ENCODE measurements around the gene CFAP299.

The CFAP299 gene

GRCh38 chr4:80498725-80499124, 163.2 kb downstream of the CFAP299 start:
- no peak for TF ChIP-seq POLR2A (IDR thresholded peaks at IDR 0.05; ENCODE audit: low read depth, low read length)
- DNase-seq (ENCODE audit: insufficient read length, low spot score) (no peak), FAIRE-seq (no peak)

- no peak for TF ChIP-seq POLR2A (IDR thresholded peaks at IDR 0.05; ENCODE audit: low read depth, low read length)
- FAIRE-seq: no peak
Measured at GRCh38 chr4:80500613-80501012, 165.1 kb downstream of the CFAP299 start.

GRCh38 chr4:80507077-80507476, 171.5 kb downstream of the CFAP299 start:
- DNase-seq (ENCODE audit: insufficient read length, low spot score): no peak
- TF ChIP-seq POLR2A (IDR thresholded peaks at IDR 0.05; ENCODE audit: low read depth, low read length): no peak
- FAIRE-seq: no peak

More at GRCh38 chr4:80500613-80501012, 165.1 kb downstream of the CFAP299 start:
- DNase-seq (ENCODE audit: insufficient read length, low spot score): no peak

- no peak for TF ChIP-seq POLR2A (IDR thresholded peaks at IDR 0.05; ENCODE audit: low read depth, low read length)
- DNase-seq (ENCODE audit: insufficient read length, low spot score) (no peak), FAIRE-seq (no peak)
Measured at GRCh38 chr4:80507507-80507906, 172.0 kb downstream of the CFAP299 start.

GRCh38 chr4:80515496-80515895, 180.0 kb downstream of the CFAP299 start:
- FAIRE-seq (no peak), DNase-seq (ENCODE audit: insufficient read length, low spot score) (no peak)
- TF ChIP-seq POLR2A (IDR thresholded peaks at IDR 0.05; ENCODE audit: low read depth, low read length): no peak

- DNase-seq (ENCODE audit: insufficient read length, low spot score): no peak
- TF ChIP-seq POLR2A (IDR thresholded peaks at IDR 0.05; ENCODE audit: low read depth, low read length): no peak
- FAIRE-seq: no peak
Measured at GRCh38 chr4:80521438-80521837, 185.9 kb downstream of the CFAP299 start.

GRCh38 chr4:80526697-80527096, 191.2 kb downstream of the CFAP299 start:
- no peak for FAIRE-seq
- TF ChIP-seq POLR2A (IDR thresholded peaks at IDR 0.05; ENCODE audit: low read depth, low read length): no peak
- DNase-seq (ENCODE audit: insufficient read length, low spot score): no peak

GRCh38 chr4:80529026-80529425, 193.5 kb downstream of the CFAP299 start:
- DNase-seq (ENCODE audit: insufficient read length, low spot score): no peak
- TF ChIP-seq POLR2A (IDR thresholded peaks at IDR 0.05; ENCODE audit: low read depth, low read length): no peak
- FAIRE-seq: no peak

GRCh38 chr4:80532674-80533333, 197.3 kb downstream of the CFAP299 start:
- TF ChIP-seq POLR2A (IDR thresholded peaks at IDR 0.05; ENCODE audit: low read depth, low read length): no peak
- DNase-seq (ENCODE audit: insufficient read length, low spot score): no peak
- FAIRE-seq: no peak

- TF ChIP-seq POLR2A (IDR thresholded peaks at IDR 0.05; ENCODE audit: low read depth, low read length): no peak
- FAIRE-seq: no peak
- DNase-seq (ENCODE audit: insufficient read length, low spot score): no peak
Measured at GRCh38 chr4:80535551-80535950, 200.0 kb downstream of the CFAP299 start.

GRCh38 chr4:80538276-80538926, 202.9 kb downstream of the CFAP299 start:
- no peak for TF ChIP-seq POLR2A (IDR thresholded peaks at IDR 0.05; ENCODE audit: low read depth, low read length)
- DNase-seq (ENCODE audit: insufficient read length, low spot score): no peak
- FAIRE-seq: peak; percentile 27

GRCh38 chr4:80539190-80539589, 203.7 kb downstream of the CFAP299 start:
- no peak for FAIRE-seq
- TF ChIP-seq POLR2A (IDR thresholded peaks at IDR 0.05; ENCODE audit: low read depth, low read length): no peak
- no peak for DNase-seq (ENCODE audit: insufficient read length, low spot score)

- no peak for FAIRE-seq
- DNase-seq (ENCODE audit: insufficient read length, low spot score): no peak
- no peak for TF ChIP-seq POLR2A (IDR thresholded peaks at IDR 0.05; ENCODE audit: low read depth, low read length)
Measured at GRCh38 chr4:80540349-80540748, 204.8 kb downstream of the CFAP299 start.

- FAIRE-seq: no peak
- DNase-seq (ENCODE audit: insufficient read length, low spot score): no peak
- no peak for TF ChIP-seq POLR2A (IDR thresholded peaks at IDR 0.05; ENCODE audit: low read depth, low read length)
Measured at GRCh38 chr4:80540785-80541469, 205.4 kb downstream of the CFAP299 start.

- TF ChIP-seq POLR2A (IDR thresholded peaks at IDR 0.05; ENCODE audit: low read depth, low read length): no peak
- DNase-seq (ENCODE audit: insufficient read length, low spot score): no peak
- no peak for FAIRE-seq
Measured at GRCh38 chr4:80542747-80543146, 207.2 kb downstream of the CFAP299 start.

All from H54 (cell line).